ENCODE results near the gene SPAG16. TPM values are rescaled to one million over a fixed set of nuclear protein-coding genes. Genes with fewer than 3 reads are reported as not detected.

SPAG16 gene
- total RNA-seq, 1 experiment from 2014 or later, result 17.3 TPM

DNA sequence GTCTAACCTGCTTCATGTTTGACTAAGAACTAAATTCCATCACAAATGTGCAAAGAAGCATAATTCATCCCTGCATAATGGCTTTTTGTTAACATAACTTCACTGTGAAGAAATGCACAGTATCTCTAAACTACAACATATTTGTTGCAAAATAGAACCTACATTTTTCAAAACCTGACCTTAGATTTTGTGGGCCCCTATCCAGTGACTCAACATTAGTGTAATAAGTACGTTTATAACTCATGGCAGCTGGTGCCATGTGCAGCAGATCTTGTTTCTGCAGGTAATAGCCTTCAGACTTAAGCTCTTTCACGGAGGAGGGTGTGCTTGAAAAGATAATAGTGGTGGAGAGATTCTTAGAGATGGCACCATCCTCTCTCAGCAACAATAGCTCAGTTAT lies 1098.0 kb downstream of the SPAG16 start:
- Histone ChIP-seq H2BK12ac (ENCODE audit: insufficient read length, low read depth, low read length) (no peak overlapping the region), H4K8ac (replicated peaks; ENCODE audit: insufficient read length, low read depth, low read length) (no peak overlapping the region), H3K14ac (ENCODE audit: insufficient read depth, low read length) (no peak overlapping the region), H3K23me2 (ENCODE audit: insufficient read length, low read depth, low read length, poor library complexity, severe bottlenecking) (no peaks in the 10 kb centered on the region), H2AK5ac (ENCODE audit: insufficient read length, low read length) (no peak overlapping the region), H3K4me1 (ENCODE audit: insufficient read depth, low read length) (no peaks in the 10 kb centered on the region), H3K79me1 (ENCODE audit: insufficient read depth, low read depth, low read length, poor library complexity, severe bottlenecking) (no peaks in the 10 kb centered on the region), H3K4me2 (ENCODE audit: insufficient read depth, insufficient read length, low read length) (no peak overlapping the region), H2BK15ac (ENCODE audit: low read depth, low read length) (no peak overlapping the region), H4K91ac (ENCODE audit: insufficient read length, low read depth, low read length) (no peak overlapping the region), H4K20me1 (ENCODE audit: control insufficient read depth, insufficient read depth, insufficient read length) (no peaks in the 10 kb centered on the region), H2BK20ac (ENCODE audit: low read depth, low read length, poor library complexity, severe bottlenecking) (no peak overlapping the region), H3K56ac (ENCODE audit: insufficient read length, low read depth, low read length) (no peak overlapping the region), H3K18ac (ENCODE audit: insufficient read length, low read depth, low read length) (no peak overlapping the region), H3K27ac (ENCODE audit: insufficient read length, low read depth, low read length) (no peak overlapping the region), H3K27me3 (ENCODE audit: insufficient read depth, low read length) (no peaks in the 10 kb centered on the region), H3K9ac (ENCODE audit: extremely low read depth, insufficient read length, low read length) (no peak overlapping the region), H2BK5ac (ENCODE audit: insufficient read length, low read length) (no peak overlapping the region), H3K9me3 (ENCODE audit: control insufficient read depth, low read depth, low read length) (no peaks in the 10 kb centered on the region), H3T11ph (ENCODE audit: low read length) (no peak overlapping the region), H2BK120ac (ENCODE audit: low read depth, low read length, poor library complexity, severe bottlenecking) (no peak overlapping the region), H3K79me2 (ENCODE audit: insufficient read depth, low read length) (no peaks in the 10 kb centered on the region), H3K23ac (ENCODE audit: insufficient read length, low read depth, low read length) (no peak overlapping the region), H2AFZ (ENCODE audit: low read length) (no peak overlapping the region), H4K5ac (ENCODE audit: insufficient read length, low read depth, low read length) (no peak overlapping the region), H3K4ac (ENCODE audit: low read depth, low read length) (no peak overlapping the region)
- Mint-ChIP-seq H3K27me3 (ENCODE audit: low read depth) (no peaks in the 10 kb centered on the region), H3K27ac (no peak overlapping the region), H3K4me1 (no peaks in the 10 kb centered on the region), H3K4me3 (no peak overlapping the region), H3K36me3 (ENCODE audit: insufficient read depth in 1 of 3, low read depth in 3 of 3) (no peaks in the 10 kb centered on the region), H3K9me3 (no peaks in the 10 kb centered on the region)
- WGBS (ENCODE audit: extremely low coverage, insufficient read length, low lambda C conversion rate), result no CpG with 5 or more reads among the region's 2 CpGs
- TF ChIP-seq, protein P1, sequence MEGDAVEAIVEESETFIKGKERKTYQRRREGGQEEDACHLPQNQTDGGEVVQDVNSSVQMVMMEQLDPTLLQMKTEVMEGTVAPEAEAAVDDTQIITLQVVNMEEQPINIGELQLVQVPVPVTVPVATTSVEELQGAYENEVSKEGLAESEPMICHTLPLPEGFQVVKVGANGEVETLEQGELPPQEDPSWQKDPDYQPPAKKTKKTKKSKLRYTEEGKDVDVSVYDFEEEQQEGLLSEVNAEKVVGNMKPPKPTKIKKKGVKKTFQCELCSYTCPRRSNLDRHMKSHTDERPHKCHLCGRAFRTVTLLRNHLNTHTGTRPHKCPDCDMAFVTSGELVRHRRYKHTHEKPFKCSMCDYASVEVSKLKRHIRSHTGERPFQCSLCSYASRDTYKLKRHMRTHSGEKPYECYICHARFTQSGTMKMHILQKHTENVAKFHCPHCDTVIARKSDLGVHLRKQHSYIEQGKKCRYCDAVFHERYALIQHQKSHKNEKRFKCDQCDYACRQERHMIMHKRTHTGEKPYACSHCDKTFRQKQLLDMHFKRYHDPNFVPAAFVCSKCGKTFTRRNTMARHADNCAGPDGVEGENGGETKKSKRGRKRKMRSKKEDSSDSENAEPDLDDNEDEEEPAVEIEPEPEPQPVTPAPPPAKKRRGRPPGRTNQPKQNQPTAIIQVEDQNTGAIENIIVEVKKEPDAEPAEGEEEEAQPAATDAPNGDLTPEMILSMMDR (conservative IDR thresholded peaks at IDR 0.05), result no peak
- no peak for DNase-seq

All from H9 (cell line).